ENCODE measurements around the gene GLYAT.

Gene GLYAT

GRCh38 chr11:58765078-58765477 is 33.3 kb upstream of the GLYAT start:
- Mint-ChIP-seq H3K4me1 (ENCODE audit: low read depth) (no peaks in the 10 kb centered on the region), H3K9me3 (no peaks in the 10 kb centered on the region), H3K36me3 (ENCODE audit: low read depth) (no peaks in the 10 kb centered on the region), H3K4me3 (no peak overlapping the region), H3K27me3 (ENCODE audit: low read depth) (peaks cover 13% of the 10 kb centered on the region), H3K27ac (no peak overlapping the region)

- H3K4me1 Mint-ChIP-seq (ENCODE audit: low read depth) = no peaks in the 10 kb centered on the region
- H3K36me3 Mint-ChIP-seq (ENCODE audit: low read depth) = no peaks in the 10 kb centered on the region
- no peak overlapping the region for H3K27ac Mint-ChIP-seq
- peaks cover 13% of the 10 kb centered on the region for H3K27me3 Mint-ChIP-seq (ENCODE audit: low read depth)
- H3K4me3 Mint-ChIP-seq = no peak overlapping the region
- H3K9me3 Mint-ChIP-seq = no peaks in the 10 kb centered on the region
Observed at GRCh38 chr11:58763120-58763490, 31.4 kb upstream of the GLYAT start.

- peaks cover 13% of the 10 kb centered on the region for H3K27me3 Mint-ChIP-seq (ENCODE audit: low read depth)
- no peak overlapping the region for H3K27ac Mint-ChIP-seq
- no peaks in the 10 kb centered on the region for H3K36me3 Mint-ChIP-seq (ENCODE audit: low read depth)
- H3K4me3 Mint-ChIP-seq = no peak overlapping the region
- H3K9me3 Mint-ChIP-seq = no peaks in the 10 kb centered on the region
- H3K4me1 Mint-ChIP-seq (ENCODE audit: low read depth) = no peaks in the 10 kb centered on the region
Observed at GRCh38 chr11:58762284-58763119, 30.8 kb upstream of the GLYAT start.

GRCh38 chr11:58757439-58757838 is 25.7 kb upstream of the GLYAT start:
- Mint-ChIP-seq H3K27me3 (ENCODE audit: low read depth) (no peaks in the 10 kb centered on the region), H3K4me1 (ENCODE audit: low read depth) (no peaks in the 10 kb centered on the region), H3K27ac (no peak overlapping the region), H3K9me3 (no peaks in the 10 kb centered on the region), H3K4me3 (no peak overlapping the region), H3K36me3 (ENCODE audit: low read depth) (no peaks in the 10 kb centered on the region)

GRCh38 chr11:58745705-58746364 is 14.1 kb upstream of the GLYAT start:
- H3K9me3 Mint-ChIP-seq = peaks cover 7% of the 10 kb centered on the region
- H3K27me3 Mint-ChIP-seq (ENCODE audit: low read depth) = peaks cover 5% of the 10 kb centered on the region
- peaks cover 7% of the 10 kb centered on the region for H3K4me1 Mint-ChIP-seq (ENCODE audit: low read depth)
- H3K4me3 Mint-ChIP-seq = no peak overlapping the region
- no peak overlapping the region for H3K27ac Mint-ChIP-seq
- H3K36me3 Mint-ChIP-seq (ENCODE audit: low read depth) = no peaks in the 10 kb centered on the region

GRCh38 chr11:58744988-58745704 is 13.4 kb upstream of the GLYAT start:
- peaks cover 8% of the 10 kb centered on the region for H3K9me3 Mint-ChIP-seq
- H3K27ac Mint-ChIP-seq = no peak overlapping the region
- no peak overlapping the region for H3K4me3 Mint-ChIP-seq
- no peaks in the 10 kb centered on the region for H3K36me3 Mint-ChIP-seq (ENCODE audit: low read depth)
- peaks cover 7% of the 10 kb centered on the region for H3K4me1 Mint-ChIP-seq (ENCODE audit: low read depth)
- H3K27me3 Mint-ChIP-seq (ENCODE audit: low read depth) = peaks cover 5% of the 10 kb centered on the region

GRCh38 chr11:58742981-58743880 is 11.5 kb upstream of the GLYAT start:
- Mint-ChIP-seq H3K4me1 (ENCODE audit: low read depth) (peaks cover 7% of the 10 kb centered on the region), H3K4me3 (no peak overlapping the region), H3K9me3 (peaks cover 8% of the 10 kb centered on the region), H3K27me3 (ENCODE audit: low read depth) (peaks cover 5% of the 10 kb centered on the region), H3K36me3 (ENCODE audit: low read depth) (no peaks in the 10 kb centered on the region), H3K27ac (no peak overlapping the region)

- Mint-ChIP-seq H3K27me3 (ENCODE audit: low read depth) (peaks cover 5% of the 10 kb centered on the region), H3K27ac (no peak overlapping the region), H3K4me3 (no peak overlapping the region), H3K36me3 (ENCODE audit: low read depth) (no peaks in the 10 kb centered on the region), H3K9me3 (peaks cover 8% of the 10 kb centered on the region), H3K4me1 (ENCODE audit: low read depth) (peaks cover 7% of the 10 kb centered on the region)
Observed at GRCh38 chr11:58742140-58742539, 10.4 kb upstream of the GLYAT start.

- Mint-ChIP-seq H3K9me3 (peaks cover 8% of the 10 kb centered on the region), H3K4me3 (no peak overlapping the region), H3K36me3 (ENCODE audit: low read depth) (no peaks in the 10 kb centered on the region), H3K4me1 (ENCODE audit: low read depth) (peaks cover 7% of the 10 kb centered on the region), H3K27ac (no peak overlapping the region), H3K27me3 (ENCODE audit: low read depth) (peaks cover 5% of the 10 kb centered on the region)
Observed at GRCh38 chr11:58741127-58741526, 9.4 kb upstream of the GLYAT start.

GRCh38 chr11:58740447-58740846 is 8.7 kb upstream of the GLYAT start:
- no peak overlapping the region for H3K27ac Mint-ChIP-seq
- no peaks in the 10 kb centered on the region for H3K36me3 Mint-ChIP-seq (ENCODE audit: low read depth)
- H3K27me3 Mint-ChIP-seq (ENCODE audit: low read depth) = peaks cover 5% of the 10 kb centered on the region
- H3K4me1 Mint-ChIP-seq (ENCODE audit: low read depth) = peaks cover 7% of the 10 kb centered on the region
- peaks cover 8% of the 10 kb centered on the region for H3K9me3 Mint-ChIP-seq
- H3K4me3 Mint-ChIP-seq = no peak overlapping the region

- Mint-ChIP-seq H3K4me3 (no peak overlapping the region), H3K27me3 (ENCODE audit: low read depth) (peaks cover 5% of the 10 kb centered on the region), H3K4me1 (ENCODE audit: low read depth) (peaks cover 7% of the 10 kb centered on the region), H3K36me3 (ENCODE audit: low read depth) (no peaks in the 10 kb centered on the region), H3K9me3 (peaks cover 8% of the 10 kb centered on the region), H3K27ac (no peak overlapping the region)
Observed at GRCh38 chr11:58739725-58740430, 8.1 kb upstream of the GLYAT start.

GRCh38 chr11:58734681-58735490 is 3.1 kb upstream of the GLYAT start:
- Mint-ChIP-seq H3K4me3 (no peak overlapping the region), H3K4me1 (ENCODE audit: low read depth) (peaks cover under 1% of the 10 kb centered on the region), H3K9me3 (no peaks in the 10 kb centered on the region), H3K27ac (no peak overlapping the region), H3K27me3 (ENCODE audit: low read depth) (no peaks in the 10 kb centered on the region), H3K36me3 (ENCODE audit: low read depth) (no peaks in the 10 kb centered on the region)

- peaks cover 14% of the 10 kb centered on the region for H3K4me1 Mint-ChIP-seq (ENCODE audit: low read depth)
- H3K4me3 Mint-ChIP-seq = no peak overlapping the region
- no peaks in the 10 kb centered on the region for H3K9me3 Mint-ChIP-seq
- H3K27me3 Mint-ChIP-seq (ENCODE audit: low read depth) = no peaks in the 10 kb centered on the region
- no peaks in the 10 kb centered on the region for H3K36me3 Mint-ChIP-seq (ENCODE audit: low read depth)
- no peak overlapping the region for H3K27ac Mint-ChIP-seq
Observed at GRCh38 chr11:58730507-58731089, 1.1 kb downstream of the GLYAT start.
